H9 (cell line): ENCODE data around the gene GALNT2. TPM values are rescaled to one million over a fixed set of nuclear protein-coding genes. Genes with fewer than 3 reads are reported as not detected.

Source experiments
- DNase-seq: peaks from one replicate; pipeline ENCODE4 v3.0.0-alpha.2; 2017
- H2AFZ ChIP-seq: one replicate; pipeline ENCODE4 v1.6.1; 2013; ENCODE audit warnings: mild to moderate bottlenecking, low read length, control low read depth, moderate library complexity
- H2AK5ac ChIP-seq: 2 replicates; pipeline ENCODE4 v1.6.1; 2013; ENCODE audit warnings: low read length, control low read depth, mixed read lengths; ENCODE audit not compliant: insufficient read length
- H2BK120ac ChIP-seq: one replicate; pipeline ENCODE4 v1.6.1; 2013; ENCODE audit warnings: low read depth, mild to moderate bottlenecking, low read length, control low read depth, inconsistent platforms; ENCODE audit not compliant: poor library complexity, severe bottlenecking
- H2BK12ac ChIP-seq: 2 replicates; pipeline ENCODE4 v1.6.1; 2013; ENCODE audit warnings: low read length, control low read depth, mixed read lengths, low read depth; ENCODE audit not compliant: insufficient read length
- H2BK15ac ChIP-seq: 2 replicates; pipeline ENCODE4 v1.6.1; 2013; ENCODE audit warnings: low read depth, low read length, control low read depth
- H2BK20ac ChIP-seq: one replicate; pipeline ENCODE4 v1.6.1; 2013; ENCODE audit warnings: low read depth, mild to moderate bottlenecking, low read length, control low read depth, inconsistent platforms; ENCODE audit not compliant: poor library complexity, severe bottlenecking
- H2BK5ac ChIP-seq: 2 replicates; pipeline ENCODE4 v1.6.1; 2013; ENCODE audit warnings: low read length, control low read depth, mixed read lengths; ENCODE audit not compliant: insufficient read length
- H3K14ac ChIP-seq: 2 replicates; pipeline ENCODE4 v1.6.1; 2013; ENCODE audit warnings: low read length, control low read depth; ENCODE audit not compliant: insufficient read depth
- H3K18ac ChIP-seq: 2 replicates; pipeline ENCODE4 v1.6.1; 2013; ENCODE audit warnings: low read depth, mild to moderate bottlenecking, mixed read lengths, low read length, control low read depth; ENCODE audit not compliant: insufficient read length
- H3K23ac ChIP-seq: 2 replicates; pipeline ENCODE4 v1.6.1; 2013; ENCODE audit warnings: low read length, control low read depth, mixed read lengths, low read depth; ENCODE audit not compliant: insufficient read length
- H3K23me2 ChIP-seq: 2 replicates; pipeline ENCODE4 v1.6.1; 2013; ENCODE audit warnings: low read depth, mild to moderate bottlenecking, mixed read lengths, low read length, control low read depth; ENCODE audit not compliant: insufficient read length, poor library complexity, severe bottlenecking
- H3K27ac ChIP-seq: 2 replicates; pipeline ENCODE4 v1.5.1; 2013; ENCODE audit warnings: low read length, control low read depth, mixed read lengths, low read depth; ENCODE audit not compliant: insufficient read length
- H3K27me3 ChIP-seq: 2 replicates; pipeline ENCODE4 v1.6.1; 2013; ENCODE audit warnings: low read length, control low read depth, inconsistent platforms; ENCODE audit not compliant: insufficient read depth
- H3K4ac ChIP-seq: 2 replicates; pipeline ENCODE4 v1.6.1; 2013; ENCODE audit warnings: low read depth, mild to moderate bottlenecking, control low read depth, inconsistent platforms, low read length, moderate library complexity
- H3K4me1 ChIP-seq: 2 replicates; pipeline ENCODE4 v1.6.1; 2013; ENCODE audit warnings: low read length, control low read depth, inconsistent platforms; ENCODE audit not compliant: insufficient read depth
- H3K4me2 ChIP-seq: 2 replicates; pipeline ENCODE4 v1.6.1; 2013; ENCODE audit warnings: low read length, control low read depth, mixed read lengths; ENCODE audit not compliant: insufficient read length, insufficient read depth
- H3K56ac ChIP-seq: 2 replicates; pipeline ENCODE4 v1.6.1; 2013; ENCODE audit warnings: low read depth, mild to moderate bottlenecking, mixed read lengths, low read length, control low read depth; ENCODE audit not compliant: insufficient read length
- H3K79me1 ChIP-seq: 2 replicates; pipeline ENCODE4 v1.6.1; 2013; ENCODE audit warnings: low read depth, mild to moderate bottlenecking, moderate library complexity, low read length, control low read depth, inconsistent platforms; ENCODE audit not compliant: insufficient read depth, poor library complexity, severe bottlenecking
- H3K79me2 ChIP-seq: 2 replicates; pipeline ENCODE4 v1.6.1; 2013; ENCODE audit warnings: low read length, control low read depth, inconsistent platforms; ENCODE audit not compliant: insufficient read depth
- H3K9ac ChIP-seq: 2 replicates; pipeline ENCODE4 v1.6.1; 2013; ENCODE audit warnings: low read length, control low read depth, mixed read lengths; ENCODE audit not compliant: insufficient read length; ENCODE audit errors: extremely low read depth
- H3K9me3 ChIP-seq: one replicate; pipeline ENCODE4 v1.6.1; 2013; ENCODE audit warnings: low read depth, low read length, inconsistent platforms; ENCODE audit not compliant: control insufficient read depth
- H3T11ph ChIP-seq: one replicate; pipeline ENCODE4 v1.6.1; 2013; ENCODE audit warnings: mild to moderate bottlenecking, low read length, control low read depth, inconsistent platforms
- H4K20me1 ChIP-seq: one replicate; pipeline ENCODE4 v1.6.1; 2013; ENCODE audit not compliant: control insufficient read depth, insufficient read length, insufficient read depth
- H4K5ac ChIP-seq: 2 replicates; pipeline ENCODE4 v1.6.1; 2013; ENCODE audit warnings: low read depth, mild to moderate bottlenecking, mixed read lengths, low read length, control low read depth; ENCODE audit not compliant: insufficient read length
- H4K8ac ChIP-seq: replicated peaks from 2 replicates; pipeline ENCODE4 v1.6.1; 2013; ENCODE audit warnings: low read length, control low read depth, mixed read lengths, low read depth; ENCODE audit not compliant: insufficient read length
- H4K91ac ChIP-seq: 2 replicates; pipeline ENCODE4 v1.6.1; 2013; ENCODE audit warnings: low read depth, mild to moderate bottlenecking, moderate library complexity, mixed read lengths, low read length, control low read depth; ENCODE audit not compliant: insufficient read length
- H3K27ac Mint-ChIP-seq, 3 experiments: 2 replicates in 2 of 3; 3 replicates in 1 of 3; pipeline ENCODE4 v1.8.0; 2020 to 2021; ENCODE audit warnings: mixed read lengths in 3 of 3, mild to moderate bottlenecking in 1 of 3, moderate library complexity in 1 of 3
- H3K27me3 Mint-ChIP-seq: 2 replicates; pipeline ENCODE4 v1.8.0; 2021; ENCODE audit warnings: low read depth, mild to moderate bottlenecking, moderate library complexity, mixed read lengths
- H3K36me3 Mint-ChIP-seq, 3 experiments: 2 replicates in 2 of 3; 3 replicates in 1 of 3; pipeline ENCODE4 v1.8.0; 2020 to 2021; ENCODE audit warnings: low read depth in 3 of 3, mixed read lengths in 3 of 3; ENCODE audit not compliant: insufficient read depth in 1 of 3
- H3K4me1 Mint-ChIP-seq, 2 experiments: 2 replicates each; pipeline ENCODE4 v1.8.0; 2020; ENCODE audit warnings: mixed read lengths in 2 of 2
- H3K4me3 Mint-ChIP-seq, 2 experiments: 2 replicates in 1 of 2; 3 replicates in 1 of 2; pipeline ENCODE4 v1.8.0; 2020 to 2021; ENCODE audit warnings: mild to moderate bottlenecking in 2 of 2, mixed read lengths in 2 of 2, moderate library complexity in 1 of 2
- H3K9me3 Mint-ChIP-seq, 2 experiments: 2 replicates in 1 of 2; 3 replicates in 1 of 2; pipeline ENCODE4 v1.8.0; 2020; ENCODE audit warnings: mild to moderate bottlenecking in 2 of 2, mixed read lengths in 2 of 2, moderate library complexity in 1 of 2
- CTCF ChIP-seq: fragments of 200-600 bp; sonication (generic); conservative IDR thresholded peaks from 3 replicates; pipeline ENCODE4 v1.8.0; 2021; ENCODE audit warnings: antibody characterized with exemption, mild to moderate bottlenecking
- WGBS: extraction: QIAGEN DNeasy Blood & Tissue Kit; methylation state at CpG from one replicate; pipeline ENCODE4 v1.1.7; 2013; ENCODE audit warnings: missing lambda C conversion rate, low lambda C conversion rate, mixed read lengths; ENCODE audit not compliant: insufficient read length; ENCODE audit errors: extremely low coverage; 5-methylcytosine and 5-hydroxymethylcytosine counted together
- total RNA-seq: library from RNA; stranded (reverse); gene quantifications from 2 replicates; pipeline ENCODE4 v1.2.1, GENCODE V29; 2021

The GALNT2 gene
- total RNA-seq, 1 experiment from 2014 or later, result 57.6 TPM

- Histone ChIP-seq H3K4me2 (no peak overlapping the region), H4K91ac (no peak overlapping the region), H3K27me3 (no peaks in the 10 kb centered on the region), H2AFZ (no peak overlapping the region), H3K79me1 (peaks cover 19% of the 10 kb centered on the region), H2BK12ac (no peak overlapping the region), H4K5ac (no peak overlapping the region), H3K9ac (no peak overlapping the region), H2BK120ac (no peak overlapping the region), H3K23ac (no peak overlapping the region), H2BK20ac (no peak overlapping the region), H2BK5ac (no peak overlapping the region), H3K4me1 (peaks cover 7% of the 10 kb centered on the region; the same call in 1 of the 2 replicates), H3K9me3 (no peaks in the 10 kb centered on the region), H3K27ac (no peak overlapping the region), H2AK5ac (no peak overlapping the region), H3T11ph (no peak overlapping the region), H2BK15ac (no peak overlapping the region), H3K18ac (no peak overlapping the region), H3K56ac (no peak overlapping the region), H3K14ac (no peak overlapping the region), H3K4ac (no peak overlapping the region), H3K23me2 (no peaks in the 10 kb centered on the region), H4K20me1 (no peaks in the 10 kb centered on the region), H3K79me2 (peaks cover 21% of the 10 kb centered on the region; the same call in 1 of the 2 replicates), H4K8ac (no peak overlapping the region)
- no CpG with 5 or more reads among the region's 3 CpGs for WGBS
- Mint-ChIP-seq H3K27me3 (no peaks in the 10 kb centered on the region), H3K36me3 (peaks cover 5 to 8% (median 8%) of the 10 kb centered on the region in 3 experiments; a peak in 6 of 7 replicates), H3K4me1 (peaks cover 26 to 31% of the 10 kb centered on the region in 2 experiments), H3K27ac (peak overlapping the region in 1 of 3 experiments; percentile 12; a peak in 2 of 7 replicates), H3K4me3 (no peak overlapping the region), H3K9me3 (peaks cover 0 to 5% of the 10 kb centered on the region in 2 experiments; a peak in 2 of 5 replicates)
- no peak for DNase-seq
- TF ChIP-seq CTCF, result no peak
These were observed 10.0 kb downstream of the GALNT2 start for GRCh38 chr1:230077011-230077410.
